GM03348 (cell line): ENCODE data around the gene TTC21A.
A peak's percentile ranks its signal among the peaks of the same experiment; 100 is the strongest.

ENCODE experiments used
- DNase-seq: peaks from one replicate; pipeline ENCODE4 v3.0.0; 2012; ENCODE audit warnings: low spot score

The TTC21A gene

DNA sequence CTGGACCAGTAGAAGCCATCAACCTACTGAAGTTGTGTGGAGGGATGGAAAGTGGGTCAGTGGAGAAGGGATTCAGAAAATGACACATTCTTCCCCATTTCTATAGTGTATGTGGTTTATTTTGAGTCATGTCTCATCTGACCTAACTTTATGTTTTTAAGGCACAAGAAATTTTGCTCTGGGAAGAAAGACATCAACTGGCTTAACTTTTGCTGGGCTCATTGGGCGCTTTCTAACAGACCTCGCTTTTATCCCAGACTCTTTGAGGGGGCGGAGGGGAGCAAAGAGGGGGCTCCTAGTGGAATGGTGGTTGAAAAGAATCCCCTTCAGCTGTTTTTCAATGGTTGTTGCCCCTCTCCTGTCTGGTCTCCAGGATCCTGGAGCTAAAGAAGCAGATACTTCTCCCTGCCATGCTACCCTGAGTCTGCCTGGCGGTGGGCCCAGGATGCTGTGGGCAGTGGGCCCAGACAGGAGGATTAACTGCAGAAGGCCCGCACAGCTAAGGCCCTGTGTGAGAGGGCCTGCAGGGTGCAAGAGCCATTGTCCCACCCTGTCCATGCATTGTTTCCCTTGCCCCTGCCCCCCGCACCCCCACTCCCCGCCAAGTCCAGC lies 31.4 kb downstream of the TTC21A start:
- peak; percentile 37 for DNase-seq

DNA sequence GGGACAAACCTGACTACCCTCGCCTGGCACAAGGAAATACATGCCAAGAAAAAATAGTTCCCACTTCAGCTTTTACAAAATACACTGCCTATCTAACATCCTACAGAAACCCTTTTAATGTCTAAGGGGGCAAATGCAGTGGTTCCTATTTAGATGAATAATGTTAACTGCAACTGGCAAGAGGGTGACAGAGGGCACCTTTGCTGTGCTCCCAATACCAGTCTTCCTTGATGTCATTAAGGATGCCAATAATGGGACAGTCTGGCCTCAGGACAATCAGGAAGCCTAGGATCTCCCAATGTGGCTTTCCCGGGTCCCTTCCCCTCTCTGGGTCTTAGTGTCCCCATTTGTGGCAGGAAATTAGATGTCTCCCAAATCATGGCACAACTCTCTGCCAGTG lies 32.0 kb downstream of the TTC21A start:
- no peak for DNase-seq

DNA sequence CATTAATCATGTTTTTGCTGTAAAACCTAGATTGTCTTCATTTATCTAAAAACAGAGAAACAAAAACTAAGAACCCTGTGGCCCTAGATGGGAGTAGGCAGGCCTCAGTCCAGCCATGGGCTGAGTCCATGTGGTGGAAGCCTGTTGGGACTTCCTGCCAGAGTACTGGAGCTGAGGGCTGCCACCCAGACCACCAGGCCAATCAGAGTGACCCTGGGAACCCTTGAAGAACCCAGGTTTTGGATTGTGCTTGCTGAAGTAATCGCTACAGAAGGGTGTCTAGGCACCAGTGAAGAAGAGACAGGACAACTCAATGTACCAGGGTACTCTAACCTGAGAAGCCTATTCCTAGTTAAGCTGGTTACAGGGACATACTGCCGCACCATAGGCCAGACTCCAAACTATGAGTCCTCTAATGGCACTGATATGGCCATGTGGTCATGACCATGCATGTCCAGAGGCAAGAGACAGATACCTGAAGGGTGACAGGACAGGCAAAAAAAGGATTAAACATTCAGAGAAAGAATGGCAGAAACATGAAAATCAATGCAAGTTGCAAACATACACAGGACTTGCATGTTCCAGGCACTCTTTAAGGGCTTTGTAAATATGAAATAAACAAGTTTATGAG lies 33.0 kb downstream of the TTC21A start:
- DNase-seq: no peak

DNA sequence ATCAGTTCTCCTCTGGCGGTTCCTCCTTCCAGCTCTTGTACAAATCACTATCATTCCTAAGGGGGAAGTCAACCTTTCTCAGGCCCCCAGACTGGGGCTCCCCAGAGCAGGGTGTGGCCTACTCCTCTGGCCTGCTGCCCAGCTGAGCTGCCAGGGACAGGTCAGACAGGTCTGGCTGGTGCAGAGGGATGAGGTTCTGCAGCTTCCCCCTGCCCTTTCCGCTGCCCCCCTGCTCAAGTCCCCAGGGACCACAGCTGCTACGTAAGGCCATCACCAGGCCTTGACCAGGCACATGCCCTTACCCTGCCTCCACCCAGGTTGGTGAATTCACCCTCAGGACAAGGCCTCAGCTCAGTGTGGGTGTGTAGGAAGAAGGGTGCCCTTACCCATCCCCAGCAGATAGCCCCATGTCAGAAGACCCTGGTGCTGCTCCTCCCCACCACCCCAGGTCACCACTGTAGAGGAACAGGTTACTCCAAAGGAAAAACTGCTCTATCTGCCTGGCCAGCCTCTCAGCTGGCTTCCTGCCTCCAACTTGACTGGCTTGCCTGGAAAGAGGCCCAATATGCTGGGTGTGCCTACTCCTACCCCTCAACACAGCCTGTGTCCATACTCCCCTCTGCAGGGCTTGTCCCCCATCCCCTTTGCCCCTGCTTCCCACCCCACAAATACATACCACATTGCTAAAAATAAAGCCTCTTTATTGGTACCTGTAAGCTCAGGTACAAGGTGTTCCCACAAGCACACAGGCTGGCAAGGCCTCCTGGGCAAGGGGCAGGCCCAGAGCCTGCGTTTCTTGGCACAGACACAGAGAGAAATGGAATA lies 33.9 kb downstream of the TTC21A start:
- DNase-seq: peak; percentile 51

DNA sequence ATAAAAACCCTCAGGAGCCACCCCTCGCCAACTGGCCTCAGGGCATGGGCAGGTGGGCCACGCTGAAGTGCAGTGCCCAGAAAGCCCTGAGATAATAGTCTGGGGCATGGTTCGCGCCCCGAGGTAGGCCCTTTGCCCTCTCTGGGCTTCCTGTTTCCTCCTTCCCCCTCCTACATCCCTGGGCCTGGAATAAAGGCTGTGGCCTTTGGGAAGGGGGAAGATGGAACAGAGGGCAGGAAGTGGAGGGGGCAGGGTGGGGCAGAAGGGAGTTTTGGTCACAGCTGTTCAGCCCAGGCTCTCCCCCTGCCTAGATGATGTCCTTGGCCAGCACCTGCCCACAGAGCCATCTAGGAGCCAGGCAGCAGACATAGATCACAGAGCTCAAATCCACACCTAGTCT lies 34.6 kb downstream of the TTC21A start:
- DNase-seq: no peak

DNA sequence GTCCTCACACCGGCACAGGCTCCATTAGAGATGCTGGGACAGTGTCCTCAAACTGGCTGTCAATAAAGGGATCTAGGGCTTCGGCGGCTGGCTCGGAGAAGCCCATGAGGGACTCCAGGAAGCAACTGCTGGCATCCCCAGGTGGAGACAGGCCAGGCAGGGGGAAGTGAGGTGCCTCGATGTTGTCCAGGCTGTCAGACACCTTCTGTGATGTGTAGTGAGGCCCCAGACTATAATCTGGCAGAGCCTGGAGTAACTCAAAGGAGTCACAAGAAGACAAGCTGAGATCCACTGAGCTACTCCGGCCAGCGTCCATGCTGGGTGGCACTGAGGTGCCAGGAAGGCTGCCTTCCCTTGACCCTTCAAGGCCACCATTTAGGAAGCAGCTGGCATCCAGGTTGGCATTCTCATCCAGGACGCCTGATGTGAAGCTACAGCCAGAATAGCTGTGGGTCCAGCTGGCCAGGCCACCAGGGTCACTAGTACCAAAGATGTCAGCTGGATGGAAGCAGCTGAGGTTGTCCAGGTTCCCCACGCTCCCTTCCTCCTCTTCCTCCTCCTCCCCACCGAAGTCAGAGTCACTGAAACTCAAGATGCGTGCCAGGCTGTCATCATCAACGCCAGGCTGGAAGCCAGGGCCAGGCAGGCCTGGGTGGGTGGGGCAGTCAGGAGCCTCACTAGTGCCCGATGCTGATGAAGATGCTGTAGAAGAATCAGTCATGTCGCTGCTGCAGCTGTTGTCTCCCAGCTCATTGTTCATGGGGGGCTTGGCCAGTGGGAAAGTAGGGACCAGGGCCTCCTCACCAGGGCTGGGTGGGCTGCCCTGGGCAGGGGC lies 35.8 kb downstream of the TTC21A start:
- no peak for DNase-seq

DNA sequence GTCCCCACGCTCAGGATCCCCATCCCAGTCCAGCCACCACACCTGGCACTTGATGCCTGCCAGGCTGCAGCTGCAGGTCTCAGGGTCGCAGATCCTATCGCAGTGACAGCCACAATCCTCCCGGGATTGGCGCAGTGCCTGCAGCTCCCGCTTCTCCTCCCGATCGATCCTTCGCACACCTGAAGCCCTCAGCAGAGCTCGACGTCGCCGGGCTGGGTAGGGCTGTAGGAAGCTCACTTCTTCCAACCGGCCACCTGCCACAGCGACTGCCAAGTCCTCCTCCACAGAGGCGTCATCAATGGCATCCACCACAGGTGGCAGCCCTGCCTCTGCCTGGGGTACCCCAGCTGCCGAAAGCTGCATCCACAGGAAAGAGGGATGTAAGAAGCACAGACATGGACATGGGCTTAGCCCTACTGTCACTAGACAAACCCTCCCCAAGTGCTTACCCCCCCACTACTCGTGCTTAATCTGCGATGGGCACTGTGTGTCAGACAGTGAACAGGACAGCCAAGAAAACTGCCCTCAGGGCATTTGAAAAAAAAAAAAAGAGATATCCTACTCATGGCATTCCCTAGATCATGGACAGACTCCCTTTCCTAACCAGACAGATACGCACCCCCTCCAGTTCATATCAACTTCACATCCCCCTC lies 36.7 kb downstream of the TTC21A start:
- DNase-seq: no peak

DNA sequence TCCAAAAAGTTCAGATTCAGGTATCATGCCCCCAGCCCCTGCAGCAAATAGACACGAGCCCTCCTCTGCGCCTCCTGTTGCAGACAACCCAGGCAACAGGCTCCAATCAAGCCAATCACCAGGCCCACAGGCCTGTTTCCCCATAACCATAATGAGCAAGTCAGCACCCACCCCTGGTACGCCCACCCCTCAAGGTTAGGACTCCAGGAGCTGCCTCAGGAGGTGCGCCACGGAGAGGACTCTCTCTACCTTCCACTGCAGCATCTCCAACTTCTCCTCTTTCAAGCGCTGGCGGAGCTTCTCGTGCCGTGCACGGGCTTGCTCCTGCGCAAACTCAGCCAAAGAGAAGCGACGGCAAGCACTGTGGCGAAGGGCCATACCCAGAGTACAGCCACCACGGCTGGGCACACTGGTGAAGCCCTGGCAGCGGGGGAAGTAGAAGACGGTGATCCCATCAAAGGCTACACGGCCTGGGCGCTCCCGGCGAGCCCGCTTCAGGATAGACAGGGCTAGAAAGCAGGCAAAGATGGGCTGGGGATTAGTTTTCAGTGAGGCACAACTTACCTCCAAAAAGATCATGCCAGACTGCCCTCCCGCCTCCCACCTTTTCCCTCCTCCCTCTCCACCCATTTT lies 37.4 kb downstream of the TTC21A start:
- no peak for DNase-seq

DNA sequence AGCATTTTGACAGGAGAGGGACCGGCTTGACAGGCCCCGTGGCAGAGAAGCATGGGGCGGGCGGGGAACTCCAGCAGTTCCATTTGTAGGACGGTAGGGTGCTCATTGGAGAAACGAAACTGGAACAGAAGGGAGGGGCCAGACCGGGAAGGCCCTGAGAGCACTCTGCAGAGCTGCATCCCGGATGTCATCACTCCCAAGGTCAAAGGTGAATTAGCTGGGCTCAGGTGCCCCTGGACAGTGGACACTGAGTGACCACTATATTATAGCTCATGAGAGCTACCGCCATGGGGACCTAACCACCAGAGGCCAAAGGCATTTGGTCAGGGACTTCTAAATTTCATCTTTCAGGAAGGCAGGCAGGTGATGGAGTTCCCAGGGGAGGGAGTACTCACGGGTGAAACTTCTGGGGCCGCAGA lies 38.6 kb downstream of the TTC21A start:
- peak; percentile 51 for DNase-seq

DNA sequence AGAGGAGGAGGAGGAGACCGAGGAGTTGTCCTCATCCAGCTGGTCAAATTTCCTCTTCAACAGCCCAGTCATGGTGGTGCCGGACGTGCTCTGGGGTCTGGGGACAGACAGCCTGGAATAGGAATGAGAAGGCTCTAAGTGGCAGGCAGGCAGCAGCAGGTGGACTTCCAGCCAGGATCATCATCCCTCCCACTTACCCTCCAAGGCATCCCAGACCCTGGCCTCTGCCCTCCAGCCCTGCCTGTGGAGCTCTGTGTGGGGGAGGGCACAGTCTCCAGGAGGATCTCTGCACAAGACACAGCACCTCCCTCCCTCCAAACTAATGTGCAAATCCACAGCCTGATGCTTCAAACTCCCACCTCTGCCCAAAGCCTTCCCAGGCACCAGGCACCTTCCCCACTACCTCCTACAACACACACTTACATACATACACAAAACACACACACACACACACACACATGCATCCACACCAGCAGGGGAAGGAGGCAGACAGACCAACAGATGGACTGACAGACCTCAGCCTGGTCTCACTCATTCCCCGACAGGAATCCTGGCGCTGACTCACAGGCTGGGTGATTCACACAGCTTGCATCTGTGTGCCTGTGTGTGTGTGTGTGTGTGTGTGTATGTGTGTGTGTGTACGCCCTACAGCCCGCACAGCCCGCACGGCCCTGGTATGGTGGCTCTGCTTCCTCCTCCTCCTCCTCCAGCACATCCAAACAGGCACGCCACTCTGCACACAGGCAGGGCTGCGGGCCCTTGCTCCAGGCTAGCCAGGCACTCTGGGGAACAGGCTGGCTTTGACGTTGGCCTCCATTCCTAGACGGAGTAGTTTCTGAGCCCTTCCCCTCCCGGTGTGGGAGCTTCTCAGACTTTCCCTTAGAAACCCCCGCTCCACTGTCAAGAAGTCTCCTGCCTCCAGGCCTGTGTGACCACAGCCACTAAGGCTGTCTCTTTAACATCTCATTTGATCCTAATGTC lies 39.4 kb downstream of the TTC21A start:
- peak; percentile 92 for DNase-seq

DNA sequence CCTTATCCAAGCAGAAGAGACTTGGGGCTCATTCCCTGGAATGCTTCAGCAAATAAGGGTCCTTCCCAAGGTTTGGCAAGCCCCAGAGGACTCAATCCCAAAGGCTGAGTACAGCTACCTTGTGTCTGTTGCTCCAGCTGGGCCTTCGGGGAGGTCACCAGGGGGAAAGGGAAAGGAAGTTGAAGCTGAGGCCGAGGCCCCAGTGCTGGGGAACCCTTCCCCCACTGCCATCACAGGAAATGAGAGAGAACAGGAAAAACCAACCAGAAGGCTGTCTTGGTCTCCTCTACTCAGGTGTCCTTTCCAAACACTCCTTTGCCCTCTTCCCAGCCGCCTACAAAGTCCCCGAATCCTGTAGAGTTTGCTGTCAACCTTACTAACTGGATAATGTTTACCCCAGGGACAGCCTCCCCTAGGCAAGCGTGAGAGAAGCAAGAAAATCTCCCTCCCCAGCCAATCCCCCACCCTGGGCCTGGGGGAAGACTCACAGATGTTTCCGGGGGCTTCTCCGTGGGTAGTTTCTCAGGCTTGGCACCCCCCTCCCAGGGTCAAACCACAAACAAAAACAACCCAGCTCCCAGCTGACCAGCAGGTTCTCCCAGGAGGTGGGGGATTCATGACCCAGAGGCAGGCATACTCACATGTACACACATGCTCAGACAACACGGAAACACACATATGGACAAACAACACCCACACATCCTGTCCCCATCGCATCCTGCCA lies 40.4 kb downstream of the TTC21A start:
- peak; percentile 37 for DNase-seq

DNA sequence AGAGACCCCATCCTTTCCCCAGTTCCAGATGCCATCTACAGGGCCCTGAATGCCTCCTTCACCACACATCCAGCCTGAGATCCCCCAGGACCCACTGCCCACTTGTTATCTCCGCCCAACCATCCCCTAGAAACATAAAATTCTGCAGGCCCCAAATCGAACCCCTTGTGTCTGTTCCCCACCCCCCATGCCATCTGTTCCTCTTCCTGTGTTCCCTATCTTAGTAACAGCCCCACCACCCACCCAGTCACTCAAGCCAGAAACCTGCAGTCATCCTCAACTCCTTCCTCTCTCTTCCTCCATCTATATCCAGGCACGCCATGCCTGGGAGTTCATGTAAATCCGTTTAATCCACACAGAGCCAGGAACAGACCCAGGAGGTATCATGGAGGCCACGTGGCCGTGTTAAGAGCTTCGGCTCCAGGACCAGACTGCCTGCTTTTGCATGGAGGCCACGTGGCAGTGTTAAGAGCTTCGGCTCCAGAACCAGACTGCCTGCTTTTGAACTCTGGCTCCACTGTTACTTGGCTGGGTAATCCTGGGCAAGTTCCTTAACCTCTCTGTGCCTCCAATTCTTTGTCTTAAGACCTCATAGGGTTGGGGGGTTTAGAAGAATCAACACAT lies 41.1 kb downstream of the TTC21A start:
- DNase-seq: no peak

DNA sequence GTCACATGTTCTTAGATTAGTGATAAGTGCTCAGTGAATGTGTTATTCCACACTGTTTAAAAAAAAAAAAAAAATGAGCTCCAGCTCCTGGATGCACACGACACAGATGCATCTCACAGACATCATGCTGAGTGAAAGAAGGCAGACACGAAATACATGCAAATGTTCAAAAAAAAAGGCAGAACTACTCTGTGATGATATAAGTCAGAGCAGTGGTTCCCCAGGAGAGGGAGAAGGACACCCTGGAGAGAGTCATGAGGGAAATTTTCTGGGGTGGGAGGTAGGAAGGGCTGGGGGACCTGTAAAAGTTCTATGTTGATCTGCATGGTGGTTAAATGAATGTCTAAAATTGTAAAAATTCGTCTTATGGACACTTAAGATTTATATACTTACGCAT lies 41.6 kb downstream of the TTC21A start:
- DNase-seq: no peak

DNA sequence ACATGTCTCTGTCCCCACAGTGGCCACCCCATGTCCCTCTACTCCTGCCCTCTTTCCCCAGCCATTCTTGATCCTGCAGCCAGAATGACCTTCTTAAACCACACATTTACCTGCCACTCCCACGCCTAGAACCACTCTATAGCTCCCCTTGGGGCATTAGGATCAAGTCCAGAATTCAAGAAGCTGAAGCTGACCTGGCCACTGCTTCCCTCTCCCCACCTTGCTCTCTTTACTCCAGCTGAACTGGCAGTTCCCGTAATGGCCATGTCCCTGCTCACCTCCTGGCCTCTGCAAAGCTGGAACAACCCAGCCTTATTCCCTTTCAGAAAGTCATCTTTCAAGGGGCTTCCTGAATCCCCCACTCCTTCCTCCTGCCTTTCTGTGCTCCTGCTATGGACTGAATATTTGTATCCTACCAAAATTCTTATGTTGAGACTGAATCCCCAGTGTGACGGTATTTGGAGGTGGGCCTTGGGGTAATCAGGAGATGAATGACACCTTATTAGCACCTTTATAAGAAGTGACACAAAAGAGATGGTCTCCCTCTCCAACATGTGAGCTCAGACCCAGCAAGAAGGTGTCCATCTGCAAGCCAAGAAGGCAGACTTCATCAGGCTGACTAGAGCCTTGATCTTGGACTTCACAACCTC lies 42.1 kb downstream of the TTC21A start:
- DNase-seq: no peak

DNA sequence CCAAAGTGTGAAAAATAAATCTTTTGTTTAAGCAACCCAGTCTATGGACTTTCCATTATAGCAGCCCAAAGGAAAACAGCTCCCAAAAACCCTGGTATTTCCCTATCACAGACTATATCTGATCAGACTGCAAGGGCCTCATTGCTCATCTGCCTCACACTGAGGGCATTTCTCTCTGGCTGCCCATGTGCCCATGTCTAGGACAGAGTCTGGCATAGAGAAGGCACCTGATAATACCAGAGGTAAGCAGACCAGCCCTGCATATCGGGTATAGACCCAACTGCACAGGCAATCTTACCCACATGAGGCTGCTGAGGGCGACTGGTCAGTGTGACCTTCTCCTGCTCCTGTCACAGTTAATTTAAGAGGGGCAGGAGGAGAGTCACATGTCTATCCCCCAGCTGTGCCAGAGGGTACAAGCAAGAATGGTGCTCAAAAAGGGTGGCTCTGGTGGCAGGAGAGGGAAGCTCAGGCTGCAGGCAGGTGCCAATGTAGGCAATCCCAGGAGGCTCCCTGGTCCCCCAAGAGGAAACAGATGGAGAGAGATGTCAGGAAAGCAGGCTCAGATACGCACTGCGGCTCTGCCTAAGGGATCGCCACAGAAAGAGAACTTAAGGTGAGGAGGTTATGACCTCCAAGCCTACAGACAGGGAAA lies 42.8 kb downstream of the TTC21A start:
- DNase-seq: no peak

DNA sequence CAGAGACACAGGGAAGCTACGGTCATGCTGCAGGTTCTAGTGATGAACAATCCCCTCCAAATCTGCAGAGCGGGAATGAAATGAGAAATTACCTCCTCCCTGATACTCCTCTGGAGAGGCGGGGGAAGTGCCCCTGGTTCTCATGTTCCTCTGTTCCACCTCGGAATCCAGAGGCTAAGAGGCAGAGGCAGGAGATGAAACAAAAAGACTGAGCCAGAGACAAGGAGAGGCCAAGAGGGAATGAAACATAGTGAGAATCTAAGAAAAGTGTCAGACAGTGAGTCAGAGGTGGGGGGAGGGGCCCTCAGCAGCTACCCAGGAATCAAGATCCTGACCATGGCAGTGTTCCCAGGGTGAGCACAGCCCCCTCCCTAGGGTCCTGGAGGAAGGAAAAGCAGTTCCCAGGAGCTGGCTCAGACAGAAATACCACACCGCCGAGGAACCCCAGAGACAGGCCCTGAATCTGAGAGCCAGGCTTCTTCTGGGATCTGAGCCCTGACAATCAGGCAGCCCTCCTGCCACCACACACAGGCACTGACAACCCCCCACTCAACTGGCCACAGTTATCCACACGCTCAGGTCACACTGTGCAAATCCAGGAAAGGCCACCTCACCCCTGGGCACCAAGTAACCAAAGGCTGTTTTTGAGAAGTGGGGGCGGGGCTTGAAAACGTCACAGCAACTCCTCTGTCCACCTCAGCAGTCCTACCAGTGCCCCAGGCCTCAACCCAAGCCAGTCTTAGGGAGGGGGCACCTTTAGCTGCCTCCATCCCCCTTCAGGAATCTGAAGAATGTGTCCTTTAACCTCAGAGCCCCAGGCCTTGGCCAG lies 43.5 kb downstream of the TTC21A start:
- DNase-seq: peak; percentile 92

DNA sequence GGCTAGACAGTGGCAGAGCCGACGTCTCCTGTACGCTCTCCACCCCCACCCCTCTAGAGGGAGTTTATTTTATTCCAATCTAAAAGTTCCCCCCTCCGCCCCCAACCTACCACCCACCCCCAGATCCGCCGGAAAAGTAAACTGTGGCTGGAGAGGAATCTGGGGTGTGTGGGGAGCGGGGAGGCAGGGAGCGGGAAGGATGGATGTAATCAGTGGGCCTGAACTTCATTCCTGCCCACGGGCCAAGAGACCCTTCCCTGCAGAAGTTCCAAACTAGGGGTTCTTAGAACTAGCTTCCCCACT lies 46.4 kb downstream of the TTC21A start:
- no peak for DNase-seq
